Memory B cell (primary cell): Measurements from ENCODE around the gene CBX7.
"Not testable (repeated sequence)": the region's sequence is repeated elsewhere in the genome, so short reads cannot be mapped to it uniquely, and the experiment has no call there.

ENCODE experiments used
- ATAC-seq: fragments of 150-1000 bp; cut with Tn5 transposase; 2 replicates; pipeline ENCODE4 v1.10.0; 2021; ENCODE audit warnings: low read depth, mild to moderate bottlenecking, moderate library complexity
- DNase-seq, 2 donors: peaks; one replicate each; pipeline ENCODE4 v3.0.0; 2022; ENCODE audit warnings: low spot score in 2 of 2
- H3K27ac Mint-ChIP-seq: one replicate; pipeline ENCODE4 v1.8.0; 2022; ENCODE audit warnings: mild to moderate bottlenecking, moderate library complexity, mixed read lengths
- H3K27me3 Mint-ChIP-seq: one replicate; pipeline ENCODE4 v1.8.0; 2022; ENCODE audit warnings: mixed read lengths
- H3K36me3 Mint-ChIP-seq: one replicate; pipeline ENCODE4 v1.8.0; 2022; ENCODE audit warnings: mild to moderate bottlenecking, mixed read lengths
- H3K4me1 Mint-ChIP-seq: one replicate; pipeline ENCODE4 v1.8.0; 2022; ENCODE audit warnings: mixed read lengths
- H3K4me3 Mint-ChIP-seq: one replicate; pipeline ENCODE4 v1.8.0; 2022; ENCODE audit warnings: mild to moderate bottlenecking, moderate library complexity, mixed read lengths
- H3K9me3 Mint-ChIP-seq: one replicate; pipeline ENCODE4 v1.8.0; 2022; ENCODE audit warnings: mixed read lengths

The CBX7 gene

GRCh38 chr22:39177791-39178190 is 25.3 kb upstream of the CBX7 start:
- H3K4me3 Mint-ChIP-seq: no peak overlapping the region
- H3K27me3 Mint-ChIP-seq: peaks cover 3% of the 10 kb centered on the region
- H3K36me3 Mint-ChIP-seq: no peaks in the 10 kb centered on the region
- peaks cover 2% of the 10 kb centered on the region for H3K9me3 Mint-ChIP-seq
- DNase-seq (no peak), ATAC-seq (no peak)
- H3K27ac Mint-ChIP-seq: no peak overlapping the region
- H3K4me1 Mint-ChIP-seq: peaks cover 19% of the 10 kb centered on the region

GRCh38 chr22:39177456-39177775 is 24.9 kb upstream of the CBX7 start:
- H3K4me1 Mint-ChIP-seq: peaks cover 19% of the 10 kb centered on the region
- DNase-seq: no peak
- H3K27me3 Mint-ChIP-seq: no peaks in the 10 kb centered on the region
- H3K4me3 Mint-ChIP-seq: no peak overlapping the region
- H3K36me3 Mint-ChIP-seq: no peaks in the 10 kb centered on the region
- peaks cover 2% of the 10 kb centered on the region for H3K9me3 Mint-ChIP-seq
- no peak for ATAC-seq
- H3K27ac Mint-ChIP-seq: no peak overlapping the region

- DNase-seq (no peak), ATAC-seq (no peak)
- Mint-ChIP-seq H3K36me3 (no peaks in the 10 kb centered on the region), H3K27me3 (no peaks in the 10 kb centered on the region), H3K4me3 (no peak overlapping the region), H3K9me3 (no peaks in the 10 kb centered on the region), H3K4me1 (peaks cover 20% of the 10 kb centered on the region), H3K27ac (no peak overlapping the region)
Measured at GRCh38 chr22:39176714-39177455, 24.4 kb upstream of the CBX7 start.

DNA sequence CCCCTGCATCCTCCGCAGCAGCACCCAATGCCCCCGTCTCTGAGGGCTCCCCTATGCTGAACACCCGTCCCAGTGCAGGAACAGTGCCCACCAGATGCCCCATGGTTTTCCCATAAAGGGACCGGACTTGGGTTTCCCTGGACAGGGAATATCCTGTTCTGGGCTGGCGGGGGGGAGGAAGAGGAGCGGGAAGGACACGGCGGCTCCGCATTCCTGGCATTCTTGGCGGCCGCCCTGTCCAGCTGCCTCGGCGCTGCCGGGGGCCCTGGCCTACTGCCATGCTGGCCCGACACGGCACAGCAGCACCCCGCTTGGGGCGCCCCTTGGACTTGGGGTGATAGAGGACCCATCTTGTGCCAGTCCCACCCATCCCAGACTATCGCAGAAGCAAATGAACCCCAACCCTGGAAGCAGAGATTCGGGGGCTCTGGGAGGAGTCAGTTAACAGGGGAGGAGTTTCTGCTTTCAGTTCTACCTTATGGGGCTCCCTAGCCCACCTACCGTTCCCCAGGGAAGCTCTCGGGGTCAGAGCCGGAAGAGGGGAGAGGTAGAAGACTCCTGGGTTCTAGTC is 23.7 kb upstream of the CBX7 start:
- Mint-ChIP-seq H3K4me1 (peaks cover 22% of the 10 kb centered on the region), H3K4me3 (no peak overlapping the region), H3K27ac (no peak overlapping the region), H3K9me3 (no peaks in the 10 kb centered on the region), H3K36me3 (no peaks in the 10 kb centered on the region), H3K27me3 (no peaks in the 10 kb centered on the region)
- ATAC-seq (no peak), DNase-seq (no peak)

GRCh38 chr22:39175353-39176142 is 23.1 kb upstream of the CBX7 start:
- H3K4me3 Mint-ChIP-seq: no peak overlapping the region
- no peaks in the 10 kb centered on the region for H3K9me3 Mint-ChIP-seq
- H3K36me3 Mint-ChIP-seq: no peaks in the 10 kb centered on the region
- peaks cover 26% of the 10 kb centered on the region for H3K4me1 Mint-ChIP-seq
- no peak overlapping the region for H3K27ac Mint-ChIP-seq
- DNase-seq (no peak), ATAC-seq (no peak)
- no peaks in the 10 kb centered on the region for H3K27me3 Mint-ChIP-seq

- ATAC-seq (peak; percentile 50), DNase-seq (peak; percentile 42 to 44)
- Mint-ChIP-seq H3K27me3 (peaks cover 1% of the 10 kb centered on the region), H3K36me3 (no peaks in the 10 kb centered on the region), H3K27ac (peak overlapping the region; percentile 90), H3K4me1 (peaks cover 26% of the 10 kb centered on the region), H3K4me3 (peak overlapping the region; percentile 61), H3K9me3 (no peaks in the 10 kb centered on the region)
Measured at GRCh38 chr22:39174498-39175352, 22.2 kb upstream of the CBX7 start.

DNA sequence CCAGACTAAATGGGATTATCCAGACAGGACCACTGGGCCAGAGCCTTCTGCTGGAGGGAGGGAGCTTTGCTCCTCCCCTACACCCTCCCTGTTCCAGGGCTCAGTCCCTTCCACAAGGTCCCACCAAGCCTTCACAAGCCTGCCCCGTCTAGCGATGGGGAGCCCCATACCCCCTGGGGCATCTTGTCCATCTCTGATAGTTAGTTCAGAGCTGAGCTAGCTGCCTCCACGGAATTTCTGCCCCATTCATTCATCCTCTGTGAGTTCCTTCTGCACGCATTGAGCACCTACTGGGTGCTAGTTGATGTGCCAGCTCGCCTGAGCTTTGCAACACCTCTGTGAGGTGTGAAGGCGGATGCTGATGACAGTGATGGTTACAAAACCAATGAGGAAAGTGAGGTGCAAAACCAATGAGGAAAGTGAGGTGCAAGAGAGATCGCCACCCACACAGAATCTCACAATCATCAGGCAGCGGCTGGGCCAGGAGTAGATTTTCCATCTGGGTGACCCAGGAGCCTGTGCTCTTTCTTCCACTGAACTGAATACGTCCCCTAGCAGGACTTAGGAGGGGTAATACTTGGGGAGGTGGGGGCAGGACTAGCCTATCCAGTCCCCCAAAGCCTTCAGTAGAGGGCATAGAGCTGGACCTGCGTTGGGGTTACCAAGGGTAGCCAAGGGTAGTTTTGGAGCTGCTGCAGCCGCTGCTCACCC is 21.5 kb upstream of the CBX7 start:
- H3K9me3 Mint-ChIP-seq: no peaks in the 10 kb centered on the region
- peak overlapping the region; percentile 90 for H3K27ac Mint-ChIP-seq
- peak overlapping the region; percentile 16 for H3K4me3 Mint-ChIP-seq
- ATAC-seq (no peak), DNase-seq (no peak)
- H3K36me3 Mint-ChIP-seq: no peaks in the 10 kb centered on the region
- H3K4me1 Mint-ChIP-seq: peaks cover 26% of the 10 kb centered on the region
- peaks cover 1% of the 10 kb centered on the region for H3K27me3 Mint-ChIP-seq

DNA sequence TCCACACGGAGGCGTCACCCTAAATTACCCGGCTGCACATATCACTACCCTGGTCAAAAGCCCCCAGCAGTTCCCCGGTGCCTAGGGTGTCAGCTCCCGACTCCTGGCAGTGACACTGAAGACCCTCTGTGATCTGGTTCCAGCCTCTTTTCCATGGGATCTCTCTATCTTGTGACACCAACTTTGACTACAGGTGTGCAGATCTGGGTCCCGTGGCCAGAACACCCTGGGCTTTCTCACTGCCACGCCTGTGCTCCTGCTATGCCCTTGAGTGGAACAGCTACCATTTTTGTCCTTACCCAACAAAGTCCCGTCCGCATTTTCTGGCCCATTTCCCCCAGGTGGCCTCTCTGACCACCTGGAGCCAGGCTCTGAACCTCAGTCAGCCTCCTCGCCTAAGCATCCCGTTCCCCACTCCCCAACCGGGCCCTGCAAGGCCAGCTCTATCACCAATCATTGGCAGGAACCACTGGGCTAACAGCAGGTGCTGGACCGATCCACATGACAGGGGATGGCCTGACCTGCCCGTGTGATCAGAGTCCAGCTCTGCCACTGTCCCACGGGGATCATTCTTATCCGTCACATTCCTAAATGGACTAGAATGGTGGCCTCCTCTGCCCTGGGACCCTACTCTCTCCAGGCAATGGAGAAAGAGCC is 20.7 kb upstream of the CBX7 start:
- no peak for DNase-seq
- H3K36me3 Mint-ChIP-seq: no peaks in the 10 kb centered on the region
- H3K9me3 Mint-ChIP-seq: no peaks in the 10 kb centered on the region
- peak overlapping the region; percentile 65 for H3K27ac Mint-ChIP-seq
- peaks cover 1% of the 10 kb centered on the region for H3K27me3 Mint-ChIP-seq
- H3K4me1 Mint-ChIP-seq: peaks cover 26% of the 10 kb centered on the region
- no peak overlapping the region for H3K4me3 Mint-ChIP-seq
- ATAC-seq: no peak

DNA sequence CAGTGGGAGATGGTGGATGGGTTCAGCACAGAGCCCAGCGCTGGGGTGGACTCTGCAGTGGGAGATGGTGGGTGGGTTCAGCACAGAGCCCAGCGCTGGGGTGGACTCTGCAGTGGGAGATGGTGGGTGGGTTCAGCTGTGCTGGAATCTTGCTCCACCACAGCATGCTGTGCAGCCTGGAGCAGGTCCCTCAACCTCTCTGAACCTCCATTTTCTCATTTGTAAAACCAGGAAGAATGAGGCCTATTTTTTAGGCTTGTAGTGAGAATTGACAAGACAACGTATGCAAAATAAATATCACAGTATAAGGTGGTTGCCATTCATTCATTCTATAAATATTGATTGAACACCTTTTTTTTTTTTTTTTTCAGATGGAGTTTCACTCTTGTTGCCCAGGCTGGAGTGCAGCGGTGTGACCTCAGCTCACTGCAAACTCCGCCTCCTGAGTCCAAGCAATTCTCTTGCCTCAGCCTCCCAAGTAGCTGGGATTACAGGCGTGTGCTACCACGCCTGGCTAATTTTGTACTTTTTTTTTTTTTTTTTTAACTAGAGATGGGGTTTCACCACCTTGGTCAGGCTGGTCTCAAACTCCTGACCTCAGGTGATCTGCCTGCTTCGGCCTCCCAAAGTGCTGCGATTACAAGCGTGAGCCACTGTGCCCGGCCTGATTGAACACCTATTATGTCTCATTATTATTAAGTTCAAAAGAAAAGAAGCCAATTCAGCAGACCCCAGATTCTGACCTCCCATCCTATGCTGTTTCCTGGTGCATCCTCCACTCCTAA is 20.0 kb upstream of the CBX7 start:
- H3K27me3 Mint-ChIP-seq, H3K9me3 Mint-ChIP-seq, DNase-seq, ATAC-seq, H3K36me3 Mint-ChIP-seq: not testable (repeated sequence)
- Mint-ChIP-seq H3K4me1 (peaks cover 26% of the 10 kb centered on the region), H3K27ac (peak overlapping the region; percentile 96), H3K4me3 (peak overlapping the region; percentile 54)

DNA sequence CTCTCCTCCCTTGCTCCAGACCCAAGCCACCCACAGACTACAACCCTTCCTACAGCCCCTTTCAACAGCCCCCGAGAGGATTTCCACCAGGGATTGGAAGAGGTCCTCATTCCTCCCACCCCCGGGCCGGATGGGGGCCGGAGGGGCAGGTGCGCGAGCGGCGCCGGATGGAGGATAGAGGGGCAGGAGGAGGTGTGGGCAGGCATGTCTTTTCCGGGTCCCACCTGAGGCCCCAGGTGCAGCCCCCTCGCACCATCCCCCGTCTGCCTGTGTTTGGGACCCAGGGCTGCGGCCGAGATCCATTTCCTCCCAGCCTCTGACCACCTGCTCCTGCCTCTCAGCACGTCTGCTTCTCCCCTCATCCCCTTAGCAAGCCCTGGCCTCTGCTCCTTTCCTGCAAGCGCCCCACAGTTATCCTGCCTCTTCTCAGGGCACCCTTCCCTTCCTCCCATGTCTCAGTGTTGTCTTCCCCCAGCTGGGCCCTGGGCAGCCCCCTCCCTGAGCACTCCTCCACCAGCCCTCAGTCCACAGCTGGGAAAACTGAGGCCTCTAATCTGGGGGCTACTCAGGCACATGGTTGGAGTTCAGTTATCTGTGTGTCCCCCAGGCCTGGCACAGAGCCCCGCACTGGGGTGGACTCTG is 19.3 kb upstream of the CBX7 start:
- DNase-seq (peak in 1 of 2 donors; percentile 32), ATAC-seq (no peak)
- Mint-ChIP-seq H3K9me3 (no peaks in the 10 kb centered on the region), H3K36me3 (no peaks in the 10 kb centered on the region), H3K4me3 (peak overlapping the region; percentile 55), H3K4me1 (peaks cover 26% of the 10 kb centered on the region), H3K27ac (peak overlapping the region; percentile 96), H3K27me3 (peaks cover 1% of the 10 kb centered on the region)

DNA sequence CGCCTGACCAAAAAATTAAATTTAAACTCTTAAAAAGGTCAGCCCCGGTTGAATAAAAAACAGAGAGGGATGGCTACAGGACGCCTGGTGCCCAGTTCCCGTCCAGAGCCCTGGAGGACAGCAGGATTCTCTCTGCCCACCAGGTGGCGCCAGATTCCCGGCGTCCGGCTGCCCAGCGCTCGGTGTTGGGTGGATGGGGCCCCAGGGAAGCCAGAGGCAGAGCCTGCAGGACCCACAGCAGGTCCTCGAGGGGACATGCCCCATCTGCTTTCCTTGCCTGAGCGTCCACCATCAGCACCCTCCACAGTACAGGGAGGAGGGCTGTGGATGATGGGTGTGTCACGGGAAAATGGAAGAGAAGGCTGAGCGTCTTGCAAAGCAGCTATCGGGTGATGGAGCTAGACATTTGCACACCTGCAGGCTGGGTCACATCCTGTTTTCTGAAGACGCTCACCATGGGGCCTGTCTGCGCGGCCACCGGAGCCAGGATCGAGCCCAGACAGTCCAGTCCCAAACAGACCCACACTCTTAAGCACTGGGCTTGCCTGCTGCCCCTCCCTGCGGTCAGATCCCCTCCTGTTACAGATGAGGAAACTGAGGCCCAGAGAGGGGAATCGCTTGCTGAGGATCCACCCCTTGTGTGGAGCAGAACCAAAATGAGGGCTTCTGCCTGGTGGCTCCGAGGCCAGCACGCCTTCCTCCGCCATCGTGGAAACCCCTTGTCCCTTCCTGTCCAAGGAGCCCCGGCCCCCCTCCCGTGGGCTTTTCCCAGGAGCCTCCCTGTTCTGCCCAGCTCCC is 18.5 kb upstream of the CBX7 start:
- Mint-ChIP-seq H3K4me3 (peak overlapping the region; percentile 80), H3K4me1 (peaks cover 26% of the 10 kb centered on the region), H3K27me3 (peaks cover 1% of the 10 kb centered on the region), H3K9me3 (no peaks in the 10 kb centered on the region), H3K27ac (peak overlapping the region; percentile 96), H3K36me3 (no peaks in the 10 kb centered on the region)
- peak; percentile 86 for ATAC-seq
- DNase-seq: peak; percentile 85 to 93
